GM21390 (cell line): ENCODE data around the gene SHPK.

ENCODE experiments used
- ATAC-seq: cut with Tn5 transposase; IDR thresholded peaks from one replicate; pipeline ENCODE4 v1.9.1; 2021; ENCODE audit not compliant: unreplicated experiment

SHPK gene

GRCh38 chr17:3663102-3664011 lies 27.3 kb upstream of the SHPK start:
- no peak for ATAC-seq

GRCh38 chr17:3660311-3660891 lies 24.4 kb upstream of the SHPK start:
- no peak for ATAC-seq

GRCh38 chr17:3659541-3660111 lies 23.6 kb upstream of the SHPK start:
- no peak for ATAC-seq

GRCh38 chr17:3658784-3659449 lies 22.9 kb upstream of the SHPK start:
- ATAC-seq = no peak

- no peak for ATAC-seq
Observed at GRCh38 chr17:3657874-3658783, 22.1 kb upstream of the SHPK start.

- no peak for ATAC-seq
Observed at GRCh38 chr17:3657588-3657869, 21.5 kb upstream of the SHPK start.

- ATAC-seq = no peak
Observed at GRCh38 chr17:3656755-3657587, 20.9 kb upstream of the SHPK start.

- ATAC-seq = no peak
Observed at GRCh38 chr17:3656353-3656752, 20.3 kb upstream of the SHPK start.

- no peak for ATAC-seq
Observed at GRCh38 chr17:3655766-3656165, 19.7 kb upstream of the SHPK start.

- ATAC-seq = no peak
Observed at GRCh38 chr17:3647769-3648555, 11.9 kb upstream of the SHPK start.

- ATAC-seq = no peak
Observed at GRCh38 chr17:3647251-3647650, 11.2 kb upstream of the SHPK start.

GRCh38 chr17:3645310-3645709 lies 9.3 kb upstream of the SHPK start:
- no peak for ATAC-seq

GRCh38 chr17:3643889-3644349 lies 7.9 kb upstream of the SHPK start:
- ATAC-seq = no peak

GRCh38 chr17:3641717-3642486 lies 5.9 kb upstream of the SHPK start:
- ATAC-seq = no peak

- ATAC-seq = no peak
Observed at GRCh38 chr17:3641014-3641413, 5.0 kb upstream of the SHPK start.

GRCh38 chr17:3639981-3640596 lies 4.0 kb upstream of the SHPK start:
- ATAC-seq = no peak

GRCh38 chr17:3636908-3637373 lies 891 bp upstream of the SHPK start:
- ATAC-seq = peak; percentile 2
